CD14-positive monocyte (primary cell): ENCODE measurements around the gene SLC6A13. TPM values are rescaled to one million over a fixed set of nuclear protein-coding genes. Genes with fewer than 3 reads are reported as not detected.

Source experiments
- DNase-seq, 3 donors: peaks; one replicate each; pipeline ENCODE4 v3.0.0-alpha.2; 2011 to 2022
- H2AFZ ChIP-seq: 2 replicates; pipeline ENCODE4 v1.6.0; 2012; ENCODE audit warnings: mild to moderate bottlenecking, low read depth, low read length, inconsistent platforms; ENCODE audit not compliant: insufficient read depth, poor library complexity, severe bottlenecking
- H3K27ac ChIP-seq, 2 donors: 1 replicate in 1 of 2; 2 replicates in 1 of 2; pipeline ENCODE4 v1.5.1; 2012 to 2013; ENCODE audit warnings: low read length in 2 of 2, control low read depth in 1 of 2, inconsistent platforms in 1 of 2, low read depth in 1 of 2, mild to moderate bottlenecking in 1 of 2
- H3K27me3 ChIP-seq, 2 donors: one replicate each; pipeline versions ENCODE4 v1.6.0 to v1.6.1; 2011 to 2013; ENCODE audit warnings: low read length in 2 of 2; ENCODE audit not compliant: control insufficient read depth in 2 of 2, insufficient read depth in 2 of 2
- H3K36me3 ChIP-seq, 2 donors: replicated peaks in 1 of 2; 1 replicate in 1 of 2; 2 replicates in 1 of 2; pipeline versions ENCODE4 v1.5.1 to v1.6.1; 2012 to 2013; ENCODE audit warnings: low read length in 2 of 2, control low read depth in 1 of 2, inconsistent platforms in 1 of 2, mild to moderate bottlenecking in 1 of 2; ENCODE audit not compliant: insufficient read depth in 2 of 2, control insufficient read depth in 1 of 2
- H3K4me1 ChIP-seq, 2 donors: 1 replicate in 1 of 2; 2 replicates in 1 of 2; pipeline versions ENCODE4 v1.5.1 to v1.6.1; 2012 to 2013; ENCODE audit warnings: low read length in 2 of 2, control low read depth in 1 of 2, inconsistent platforms in 1 of 2, mild to moderate bottlenecking in 1 of 2, moderate library complexity in 1 of 2; ENCODE audit not compliant: insufficient read depth in 2 of 2, control insufficient read depth in 1 of 2
- H3K4me2 ChIP-seq: replicated peaks from 2 replicates; pipeline ENCODE3; 2012; ENCODE audit warnings: low read length, moderate library complexity, mild to moderate bottlenecking; ENCODE audit not compliant: poor library complexity, severe bottlenecking; ENCODE audit errors: extremely low read depth
- H3K4me3 ChIP-seq, 3 experiments: fragments of 200-600 bp in 1 of 3; sonication (generic) in 1 of 3; replicated peaks in 1 of 3; 1 replicate in 2 of 3; 2 replicates in 1 of 3; pipeline ENCODE4 v1.5.1; 2011 to 2013; ENCODE audit warnings: low read length in 3 of 3, mild to moderate bottlenecking in 3 of 3, control low read depth in 2 of 3, low read depth in 2 of 3, inconsistent platforms in 1 of 3, moderate library complexity in 1 of 3
- H3K79me2 ChIP-seq: 2 replicates; pipeline ENCODE4 v1.6.0; 2012; ENCODE audit warnings: mild to moderate bottlenecking, control low read depth, inconsistent platforms, low read length, moderate library complexity; ENCODE audit not compliant: insufficient read depth
- H3K9ac ChIP-seq: 2 replicates; pipeline ENCODE4 v1.6.0; 2017; ENCODE audit warnings: low read length, mild to moderate bottlenecking; ENCODE audit not compliant: insufficient read depth, poor library complexity, severe bottlenecking
- H3K9me3 ChIP-seq, 2 donors: replicated peaks in 1 of 2; 1 replicate in 1 of 2; 2 replicates in 1 of 2; pipeline versions ENCODE4 v1.5.1 to v1.6.1; 2012 to 2013; ENCODE audit warnings: low read length in 2 of 2, control low read depth in 1 of 2; ENCODE audit not compliant: control insufficient read depth in 1 of 2, insufficient read depth in 1 of 2
- H4K20me1 ChIP-seq: 2 replicates; pipeline ENCODE4 v1.6.0; 2012; ENCODE audit warnings: mild to moderate bottlenecking, low read length, control low read depth, moderate library complexity; ENCODE audit not compliant: insufficient read depth
- H3K27ac Mint-ChIP-seq, 7 donors: one replicate each; pipeline ENCODE4 v1.8.0; 2020; ENCODE audit warnings: mild to moderate bottlenecking in 7 of 7, mixed read lengths in 7 of 7, moderate library complexity in 6 of 7, inconsistent platforms in 2 of 7
- H3K27me3 Mint-ChIP-seq, 3 donors: one replicate each; pipeline ENCODE4 v1.8.0; 2021 to 2022; ENCODE audit warnings: low read depth in 3 of 3, mild to moderate bottlenecking in 3 of 3, mixed read lengths in 3 of 3, moderate library complexity in 3 of 3, inconsistent platforms in 1 of 3
- H3K36me3 Mint-ChIP-seq, 2 donors: one replicate each; pipeline ENCODE4 v1.8.0; 2020; ENCODE audit warnings: mixed read lengths in 2 of 2, inconsistent platforms in 1 of 2, mild to moderate bottlenecking in 1 of 2
- H3K4me1 Mint-ChIP-seq: one replicate; pipeline ENCODE4 v1.8.0; 2020; ENCODE audit warnings: mild to moderate bottlenecking, mixed read lengths
- H3K4me3 Mint-ChIP-seq, 2 donors: one replicate each; pipeline ENCODE4 v1.8.0; 2020; ENCODE audit warnings: mild to moderate bottlenecking in 2 of 2, mixed read lengths in 2 of 2, moderate library complexity in 1 of 2
- H3K9me3 Mint-ChIP-seq, 7 donors: one replicate each; pipeline ENCODE4 v1.8.0; 2020 to 2022; ENCODE audit warnings: mixed read lengths in 7 of 7, mild to moderate bottlenecking in 6 of 7, moderate library complexity in 6 of 7, inconsistent platforms in 2 of 7
- WGBS: methylation state at CpG from one replicate; pipeline ENCODE4 v1.1.5; 2013; ENCODE audit warnings: missing lambda C conversion rate; ENCODE audit not compliant: insufficient coverage; 5-methylcytosine and 5-hydroxymethylcytosine counted together
- intact Hi-C, 2 donors: fragments of 100-400 bp; cut with micrococcal nuclease; formaldehyde crosslinking; loops; one replicate each; pipeline versions ENCODE4 v1.15.0 to v1.15.1; 2023
- polyA plus RNA-seq, 3 donors: library from polyadenylated mRNA; depleted of rRNA in 1 of 3; unstranded in 2 of 3; stranded (reverse) in 1 of 3; fragments of 300-500 nt in 2 of 3; fragments of >200 nt in 1 of 3; fragmentation: Illumina TruSeq in 2 of 3; gene quantifications; 1 replicate in 2 of 3; 2 replicates in 1 of 3; pipeline ENCODE4 v1.2.3, GENCODE V29; 2012 to 2021
- TF ChIP-seq, protein P1 (sequence below): fragments of 200-600 bp; IDR thresholded peaks from one replicate; pipeline ENCODE4 v1.8.0; 2022; ENCODE audit warnings: antibody characterized with exemption, mild to moderate bottlenecking

Gene SLC6A13
- polyA plus RNA-seq, 3 donors: 0.13 TPM; not detected in 2

DNA sequence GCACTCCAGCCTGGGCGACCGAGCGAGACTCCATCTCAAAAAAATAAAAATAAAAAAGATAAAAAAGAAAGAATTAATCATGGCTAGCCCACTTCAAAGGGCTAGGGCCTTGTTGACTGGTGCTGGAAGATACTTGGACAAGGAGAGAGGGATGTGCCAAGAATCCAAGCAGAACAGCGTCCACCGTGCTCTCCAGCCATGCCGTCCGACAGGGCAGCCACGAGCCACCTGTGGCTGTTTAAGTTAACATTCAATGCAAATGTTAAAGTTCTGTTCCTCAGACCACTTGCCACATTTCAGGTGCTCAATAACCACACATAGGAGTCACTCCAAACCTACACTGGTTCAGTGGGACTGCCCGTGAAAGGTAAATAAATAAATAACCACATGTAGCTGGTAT is 21.4 kb downstream of the SLC6A13 start:
- WGBS: 100% methylated on average over 5 of the region's 9 CpGs
- Histone ChIP-seq H3K4me2 (no peak overlapping the region), H3K9me3 (peaks cover 17 to 20% of the 10 kb centered on the region in 2 donors), H3K9ac (no peak overlapping the region), H4K20me1 (no peaks in the 10 kb centered on the region), H3K36me3 (no peaks in the 10 kb centered on the region), H2AFZ (no peak overlapping the region), H3K4me3 (no peak overlapping the region), H3K27me3 (no peaks in the 10 kb centered on the region), H3K4me1 (no peaks in the 10 kb centered on the region), H3K79me2 (no peaks in the 10 kb centered on the region), H3K27ac (no peak overlapping the region)
- intact Hi-C loops: no loop called here
- Mint-ChIP-seq H3K9me3 (peaks cover 7 to 27% (median 21%) of the 10 kb centered on the region in 7 donors), H3K36me3 (no peaks in the 10 kb centered on the region), H3K4me3 (no peak overlapping the region), H3K27ac (no peak overlapping the region), H3K27me3 (peaks cover 6 to 18% (median 14%) of the 10 kb centered on the region in 3 donors), H3K4me1 (no peaks in the 10 kb centered on the region)
- no peak for DNase-seq
- TF ChIP-seq, protein P1, sequence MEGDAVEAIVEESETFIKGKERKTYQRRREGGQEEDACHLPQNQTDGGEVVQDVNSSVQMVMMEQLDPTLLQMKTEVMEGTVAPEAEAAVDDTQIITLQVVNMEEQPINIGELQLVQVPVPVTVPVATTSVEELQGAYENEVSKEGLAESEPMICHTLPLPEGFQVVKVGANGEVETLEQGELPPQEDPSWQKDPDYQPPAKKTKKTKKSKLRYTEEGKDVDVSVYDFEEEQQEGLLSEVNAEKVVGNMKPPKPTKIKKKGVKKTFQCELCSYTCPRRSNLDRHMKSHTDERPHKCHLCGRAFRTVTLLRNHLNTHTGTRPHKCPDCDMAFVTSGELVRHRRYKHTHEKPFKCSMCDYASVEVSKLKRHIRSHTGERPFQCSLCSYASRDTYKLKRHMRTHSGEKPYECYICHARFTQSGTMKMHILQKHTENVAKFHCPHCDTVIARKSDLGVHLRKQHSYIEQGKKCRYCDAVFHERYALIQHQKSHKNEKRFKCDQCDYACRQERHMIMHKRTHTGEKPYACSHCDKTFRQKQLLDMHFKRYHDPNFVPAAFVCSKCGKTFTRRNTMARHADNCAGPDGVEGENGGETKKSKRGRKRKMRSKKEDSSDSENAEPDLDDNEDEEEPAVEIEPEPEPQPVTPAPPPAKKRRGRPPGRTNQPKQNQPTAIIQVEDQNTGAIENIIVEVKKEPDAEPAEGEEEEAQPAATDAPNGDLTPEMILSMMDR: no peak

DNA sequence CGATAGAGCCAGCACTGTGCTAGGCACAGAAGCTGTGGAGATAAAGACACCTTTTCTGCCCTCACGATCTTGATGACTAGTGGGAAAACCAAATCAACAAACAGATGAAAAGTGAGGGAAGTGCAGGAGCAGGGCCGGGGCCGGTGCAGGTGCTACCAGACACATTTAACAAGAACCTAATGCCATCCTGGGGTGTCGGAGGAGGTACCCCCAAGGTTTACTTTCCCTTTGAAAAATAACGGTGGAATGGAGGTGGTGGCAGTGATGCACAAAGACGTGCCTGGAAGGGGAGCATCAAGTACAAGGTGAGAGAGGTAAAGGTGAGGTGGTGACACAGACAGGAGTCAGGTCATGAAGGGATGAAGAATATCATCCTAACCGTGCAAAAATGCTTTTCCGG is 22.1 kb downstream of the SLC6A13 start:
- Mint-ChIP-seq H3K9me3 (peaks cover 11 to 32% (median 27%) of the 10 kb centered on the region in 7 donors), H3K27ac (no peak overlapping the region), H3K4me1 (no peaks in the 10 kb centered on the region), H3K4me3 (no peak overlapping the region), H3K27me3 (peaks cover 6 to 17% (median 14%) of the 10 kb centered on the region in 3 donors), H3K36me3 (no peaks in the 10 kb centered on the region)
- intact Hi-C loops: no loop called here
- H3K27ac ChIP-seq: no peak overlapping the region
- H3K9ac ChIP-seq: no peak overlapping the region
- WGBS: 84% methylated on average over 6 of the region's 9 CpGs
- H2AFZ ChIP-seq: no peak overlapping the region
- DNase-seq: no peak
- H3K4me3 ChIP-seq: no peak overlapping the region
- peaks cover 21 to 23% of the 10 kb centered on the region in 2 donors for H3K9me3 ChIP-seq
- H3K4me1 ChIP-seq: no peaks in the 10 kb centered on the region
- no peaks in the 10 kb centered on the region for H4K20me1 ChIP-seq
- no peaks in the 10 kb centered on the region for H3K36me3 ChIP-seq
- no peak overlapping the region for H3K4me2 ChIP-seq
- no peaks in the 10 kb centered on the region for H3K79me2 ChIP-seq
- H3K27me3 ChIP-seq: no peaks in the 10 kb centered on the region
- TF ChIP-seq, protein P1: no peak
